GM19240 (cell line): ENCODE data around the gene AKAP12.

Source experiments
- DNase-seq: peaks from one replicate; pipeline ENCODE4 v3.0.0; 2011; ENCODE audit warnings: low spot score; ENCODE audit not compliant: insufficient read length

Gene AKAP12

GRCh38 chr6:151279891-151280290, 40.1 kb downstream of the AKAP12 start:
- DNase-seq = no peak

- DNase-seq = no peak
Measured at GRCh38 chr6:151280859-151281258, 41.1 kb downstream of the AKAP12 start.

DNA sequence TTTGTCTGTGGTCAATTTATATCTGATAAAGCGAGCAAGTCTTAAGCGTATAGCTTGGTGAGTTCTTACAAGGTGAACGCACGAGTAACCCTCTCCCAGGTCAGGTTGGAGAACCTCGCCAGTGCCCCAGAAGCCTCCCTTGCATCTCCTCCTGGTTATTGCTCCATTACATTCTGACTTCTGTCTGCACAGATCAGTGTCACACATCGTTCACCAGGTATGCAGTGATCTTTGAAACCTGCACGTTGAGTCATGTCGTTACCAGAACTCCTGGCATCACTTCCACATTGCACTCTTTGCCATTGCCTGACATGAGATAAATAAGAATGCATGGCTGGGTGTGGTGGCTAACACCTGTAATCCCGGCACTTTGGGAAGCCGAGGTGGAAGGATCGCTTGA, 44.2 kb downstream of the AKAP12 start:
- DNase-seq = no peak

DNA sequence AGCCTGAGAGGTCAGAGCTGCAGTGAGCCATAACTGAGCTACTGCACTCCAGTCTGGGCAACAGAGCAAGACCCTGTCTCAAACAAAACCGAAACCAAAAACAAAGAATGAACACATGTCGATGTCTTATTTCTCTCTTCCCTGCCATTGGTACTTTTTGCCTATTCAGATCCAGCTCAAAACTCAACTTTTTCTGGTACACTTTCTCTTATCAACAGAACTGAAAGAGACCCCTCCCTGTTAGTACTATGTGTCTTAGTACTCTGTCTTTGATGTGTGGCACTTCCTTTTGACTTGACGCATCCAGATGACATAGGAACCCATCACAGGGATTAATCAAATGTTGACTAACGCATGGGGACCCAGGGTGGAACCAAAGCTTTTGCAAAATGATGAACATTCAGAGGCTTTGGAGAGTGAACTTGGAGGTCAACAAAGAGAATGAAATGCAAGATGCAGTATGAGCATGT, 44.8 kb downstream of the AKAP12 start:
- DNase-seq = no peak

DNA sequence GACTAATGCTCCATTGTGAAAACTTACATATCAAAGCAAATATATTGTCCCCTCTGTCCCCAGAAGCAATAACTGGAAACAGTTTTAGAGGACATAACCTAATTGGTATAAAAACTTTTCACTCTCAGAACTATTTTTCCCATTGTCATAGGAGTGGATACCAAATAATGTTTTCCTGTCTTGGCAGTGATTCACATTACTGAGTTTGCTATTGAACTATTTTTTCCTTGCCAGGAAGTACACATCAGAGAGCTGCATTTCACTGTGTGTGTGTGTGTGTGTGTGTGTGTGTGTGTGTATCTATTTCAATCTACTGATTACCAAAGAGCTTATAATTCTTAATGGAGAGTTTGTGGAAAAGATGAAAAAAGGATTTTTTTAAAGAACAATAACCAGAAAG, 45.4 kb downstream of the AKAP12 start:
- DNase-seq = no peak

- no peak for DNase-seq
Measured at GRCh38 chr6:151286214-151286613, 46.4 kb downstream of the AKAP12 start.

DNA sequence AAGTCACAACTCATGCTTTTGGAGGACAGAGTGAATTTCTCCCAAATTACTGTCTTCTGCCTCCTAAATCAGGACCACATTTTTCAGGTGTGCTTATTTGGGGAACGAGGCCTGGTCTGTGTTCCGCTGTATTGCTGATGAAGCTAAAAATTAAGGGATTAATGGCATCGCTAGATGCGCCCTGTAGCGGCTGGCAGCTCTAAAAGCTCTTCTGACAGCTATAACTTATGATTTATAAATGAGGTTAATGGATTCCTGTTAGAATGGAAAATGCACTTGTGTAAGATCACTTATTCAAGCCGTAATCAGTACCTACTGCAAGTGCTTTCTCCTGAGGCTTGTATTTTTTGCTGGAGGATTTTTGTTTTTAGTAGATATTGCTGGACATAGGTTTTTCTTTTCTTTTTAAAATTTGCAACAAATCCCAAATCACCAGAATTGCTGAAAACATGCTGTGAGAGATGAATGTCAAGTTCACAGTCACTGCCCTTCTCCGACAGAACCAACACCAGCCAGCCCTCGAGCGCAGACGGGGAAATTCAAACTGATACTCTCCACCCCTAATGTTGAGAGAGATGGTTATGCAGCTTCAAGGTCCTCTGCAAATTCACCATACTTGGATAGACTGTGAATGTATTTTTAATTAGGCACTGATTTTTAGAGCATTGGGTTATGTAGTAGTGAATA, 49.1 kb downstream of the AKAP12 start:
- no peak for DNase-seq

- no peak for DNase-seq
Measured at GRCh38 chr6:151289399-151290007, 49.7 kb downstream of the AKAP12 start.

DNA sequence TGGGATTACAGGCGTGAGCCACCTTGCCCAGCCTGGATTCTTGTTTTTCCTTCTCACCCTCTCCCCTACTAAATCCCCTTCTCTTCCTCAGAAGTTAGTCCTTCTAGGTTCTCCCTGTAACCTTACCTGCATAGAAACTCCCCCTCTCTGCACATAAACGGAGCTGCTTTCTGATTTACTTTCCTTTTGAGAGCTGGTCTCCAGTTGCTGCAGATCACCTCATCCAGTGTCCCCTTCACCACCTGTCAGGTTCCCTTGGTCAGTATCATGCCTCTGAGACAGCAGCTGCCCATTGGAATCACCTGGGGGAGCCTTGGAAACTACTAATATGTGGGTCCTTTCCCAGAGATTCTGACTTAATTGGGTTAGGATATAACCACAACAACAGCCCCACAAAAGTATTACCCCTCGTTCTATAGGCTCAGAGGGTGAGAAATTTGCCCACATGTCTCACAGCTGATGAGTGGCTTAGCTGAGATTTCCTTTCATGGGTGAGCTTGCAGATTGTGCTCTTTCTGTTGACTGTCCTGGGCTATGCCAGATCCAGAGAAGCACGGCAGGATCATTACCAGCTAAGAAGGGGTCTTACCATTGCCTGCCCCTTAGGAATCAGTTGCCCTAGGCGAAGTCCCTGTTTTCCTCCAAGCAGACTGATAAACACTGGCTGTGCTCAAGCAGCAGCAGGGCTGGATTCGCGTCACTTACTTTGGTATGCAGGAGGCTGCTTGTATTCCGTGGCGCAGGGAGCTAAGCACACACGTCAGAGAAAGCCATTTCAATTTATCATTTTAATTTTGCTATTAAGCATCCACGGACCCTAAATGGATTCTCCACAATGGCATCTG, 51.3 kb downstream of the AKAP12 start:
- DNase-seq = no peak

DNA sequence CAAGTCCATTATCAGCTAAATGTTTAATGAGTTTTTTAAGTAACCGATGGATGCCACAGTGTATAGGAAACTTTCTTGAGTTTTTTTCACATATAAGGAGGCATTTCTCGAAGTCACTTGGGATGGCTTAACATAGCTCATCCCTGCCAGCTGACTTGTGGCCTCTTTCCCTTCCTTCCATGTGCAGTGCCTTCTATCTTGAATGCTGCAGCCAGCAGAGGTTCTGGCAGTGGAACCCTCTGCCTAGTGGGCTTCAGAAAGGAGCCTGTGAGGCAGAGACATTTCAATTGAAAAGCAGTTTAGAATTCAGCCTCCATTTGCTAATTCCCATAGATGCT, 51.9 kb downstream of the AKAP12 start:
- no peak for DNase-seq

DNA sequence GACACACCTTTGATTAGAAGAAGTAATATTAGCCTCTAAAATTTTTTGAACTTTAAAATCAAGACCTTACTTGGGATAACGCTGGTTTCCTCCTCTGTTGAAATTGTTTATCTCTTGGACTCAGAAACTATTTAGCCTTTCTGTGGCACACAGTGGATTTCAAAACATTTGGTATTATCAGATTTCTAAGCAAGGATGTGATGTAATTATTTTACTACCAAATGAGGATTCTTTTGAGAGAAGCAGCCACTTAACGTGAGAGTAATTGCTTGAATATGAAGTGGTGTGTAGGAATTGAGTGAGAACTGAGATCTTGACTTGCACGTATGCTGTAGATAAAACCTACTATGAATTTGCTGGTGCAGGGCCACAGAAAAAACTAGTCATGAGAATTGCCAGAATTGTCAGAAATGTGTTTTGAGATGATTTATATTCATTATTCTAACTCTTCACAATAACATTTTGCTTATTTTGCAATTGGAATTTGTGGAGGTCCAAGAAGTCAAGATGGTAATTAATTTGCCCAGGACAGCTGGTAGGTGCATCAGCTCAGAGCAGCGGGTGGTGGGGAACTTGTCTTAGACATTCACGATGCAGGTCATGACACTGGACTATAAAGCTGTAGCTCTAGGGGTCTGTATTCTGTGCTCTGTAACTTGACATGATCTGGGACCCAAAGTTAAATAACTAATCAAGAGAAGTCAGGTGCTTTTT, 53.4 kb downstream of the AKAP12 start:
- no peak for DNase-seq

- DNase-seq = no peak
Measured at GRCh38 chr6:151293688-151294016, 53.9 kb downstream of the AKAP12 start.

DNA sequence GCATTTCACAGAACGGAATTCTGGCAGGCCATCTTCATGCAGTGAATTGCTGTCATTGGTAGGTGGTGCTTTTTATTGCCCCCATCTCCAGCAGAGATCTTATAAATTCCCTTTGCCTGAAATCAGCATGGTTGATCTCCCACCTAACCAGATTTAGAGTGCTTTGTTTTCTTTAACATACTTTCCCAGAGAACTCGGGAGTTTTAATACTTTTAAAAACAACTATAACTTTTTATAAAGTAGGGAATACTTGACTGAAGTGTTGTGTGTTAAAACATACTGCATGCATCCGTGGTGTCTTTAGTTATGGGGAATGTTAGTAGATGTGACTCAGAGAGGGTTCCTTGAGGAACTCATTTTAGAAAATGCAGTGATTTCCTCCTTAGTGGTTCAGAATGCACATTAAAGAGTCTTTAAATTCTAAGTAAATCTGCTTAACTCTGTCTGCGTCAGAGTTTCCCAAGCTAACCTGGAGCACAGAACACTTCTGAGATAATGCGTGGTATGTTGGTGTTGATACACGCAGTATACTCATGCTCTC, 54.9 kb downstream of the AKAP12 start:
- no peak for DNase-seq

- no peak for DNase-seq
Measured at GRCh38 chr6:151297886-151298285, 58.1 kb downstream of the AKAP12 start.

DNA sequence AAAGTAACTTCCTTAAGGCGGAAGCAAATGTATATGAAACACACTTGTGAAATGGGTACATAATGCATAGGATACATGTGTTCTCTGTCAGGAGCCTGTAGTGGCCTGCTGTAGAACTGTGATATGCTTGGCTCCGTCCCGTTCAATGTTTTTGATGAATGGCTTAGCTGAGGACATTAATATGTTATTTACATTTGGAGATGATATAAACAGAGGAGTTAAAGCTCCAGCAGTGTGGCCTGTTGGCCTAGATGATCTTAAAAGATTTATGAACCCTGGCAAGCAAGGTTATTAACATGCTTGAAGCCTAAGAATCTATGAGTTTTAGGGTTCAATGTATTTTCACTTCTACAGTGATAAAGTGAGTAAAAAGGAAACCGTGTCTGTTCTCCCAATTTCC, 59.2 kb downstream of the AKAP12 start:
- DNase-seq = no peak

- no peak for DNase-seq
Measured at GRCh38 chr6:151300267-151300991, 60.7 kb downstream of the AKAP12 start.

- no peak for DNase-seq
Measured at GRCh38 chr6:151301547-151301946, 61.8 kb downstream of the AKAP12 start.

DNA sequence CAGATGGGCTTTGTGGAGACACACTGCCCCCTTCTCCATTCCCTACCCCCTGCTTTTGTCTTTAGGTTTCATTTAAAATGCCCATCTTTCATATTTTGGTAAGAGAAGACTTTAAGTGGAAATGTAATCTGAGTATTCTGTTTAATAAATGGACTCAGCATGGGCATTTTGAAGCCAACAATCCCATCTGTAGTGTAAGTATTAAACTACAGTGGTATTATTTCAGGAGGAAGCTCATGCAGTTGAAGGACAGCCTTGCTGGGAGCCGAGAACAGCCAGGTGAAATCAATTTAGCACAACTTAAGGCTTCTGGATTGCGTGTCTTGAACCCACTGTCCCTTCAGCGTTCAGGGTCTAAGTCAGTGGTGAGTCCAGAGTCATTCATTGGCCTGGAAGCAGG, 63.5 kb downstream of the AKAP12 start:
- no peak for DNase-seq

- DNase-seq = no peak
Measured at GRCh38 chr6:151306269-151306783, 66.6 kb downstream of the AKAP12 start.

GRCh38 chr6:151307501-151307900, 67.7 kb downstream of the AKAP12 start:
- DNase-seq = no peak

DNA sequence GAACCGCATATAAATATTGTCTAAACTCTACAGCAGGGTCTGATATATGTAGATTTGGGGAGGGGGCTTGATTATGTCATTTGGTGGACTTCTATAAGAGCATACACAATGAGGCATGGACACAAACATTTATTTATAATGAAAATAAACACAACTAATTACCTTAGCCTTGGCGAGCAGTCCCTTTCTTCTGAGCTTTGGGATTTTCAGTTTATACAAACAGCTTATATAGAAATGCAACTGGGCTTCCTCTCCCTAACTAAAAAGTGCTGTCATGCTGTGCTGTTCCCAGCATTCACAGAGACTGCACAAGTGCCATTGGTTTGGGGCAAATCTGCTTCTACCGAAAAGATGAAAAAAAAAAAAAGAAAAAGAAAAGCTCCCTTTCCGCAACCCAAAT, 69.9 kb downstream of the AKAP12 start:
- DNase-seq = no peak
